Panc1 (cell line): ENCODE data around the gene ASMTL. TPM values are rescaled to one million over a fixed set of nuclear protein-coding genes. Genes with fewer than 3 reads are reported as not detected.

Source experiments
- ATAC-seq: fragments of 200-7000 bp; cut with Tn5 transposase; 2 replicates; pipeline ENCODE4 v1.9.1; 2020; ENCODE audit warnings: mild to moderate bottlenecking, moderate library complexity
- BruUV-seq: library from RNA; stranded (reverse); fragments of 400-500 nt; replicated peaks from 2 replicates; lab custom pipeline; 2021; lab: Mats Ljungman, UMichigan
- CTCF ChIA-PET: fragments of 300-600 bp; sonication (Branson Sonifier 250); formaldehyde crosslinking; loops from one replicate; lab custom pipeline; 2022; ENCODE audit warnings: antibody characterized with exemption; lab: Charles Lee
- POLR2A ChIA-PET: fragments of 300-600 bp; sonication (Branson Sonifier 250); formaldehyde crosslinking; loops from one replicate; lab custom pipeline; 2022; ENCODE audit warnings: antibody characterized with exemption; lab: Charles Lee
- DNase-seq: peaks from one replicate; pipeline ENCODE4 v3.0.0-alpha.2; 2010; ENCODE audit warnings: low read depth, low spot score
- H3K27ac ChIP-seq: 2 replicates; pipeline ENCODE4 v1.5.1; 2011; ENCODE audit warnings: mild to moderate bottlenecking, low read length, inconsistent platforms
- H3K27me3 ChIP-seq: fragments of 200-500 bp; sonication (Bioruptor generic); 2 replicates; pipeline ENCODE4 v1.6.0; 2014; ENCODE audit warnings: low read length, inconsistent platforms; ENCODE audit not compliant: control insufficient read depth, insufficient read depth
- H3K36me3 ChIP-seq: fragments of 200-500 bp; sonication (Bioruptor generic); 2 replicates; pipeline ENCODE4 v1.5.1; 2014; ENCODE audit warnings: inconsistent platforms, mild to moderate bottlenecking, low read length, moderate library complexity; ENCODE audit not compliant: control insufficient read depth, insufficient read depth
- H3K4me1 ChIP-seq: 2 replicates; pipeline ENCODE4 v1.5.1; 2011; ENCODE audit warnings: inconsistent platforms, mild to moderate bottlenecking, low read length, moderate library complexity; ENCODE audit not compliant: control insufficient read depth, insufficient read depth
- H3K4me3 ChIP-seq, 2 experiments: 2 replicates each; pipeline ENCODE4 v1.5.1; 2011 to 2012; ENCODE audit warnings: low read depth in 2 of 2, low read length in 2 of 2, mild to moderate bottlenecking in 2 of 2, inconsistent platforms in 1 of 2, moderate library complexity in 1 of 2
- H3K9me3 ChIP-seq: fragments of 200-500 bp; sonication (Bioruptor generic); 2 replicates; pipeline ENCODE4 v1.5.1; 2014; ENCODE audit warnings: low read depth, mild to moderate bottlenecking, inconsistent platforms, low read length, moderate library complexity; ENCODE audit not compliant: control insufficient read depth, insufficient read depth
- CTCF ChIP-seq: fragments of 450-650 bp; IDR thresholded peaks from 2 replicates; pipeline ENCODE4 v1.5.1; 2017; ENCODE audit warnings: mild to moderate bottlenecking
- POLR2AphosphoS5 ChIP-seq: IDR thresholded peaks from 2 replicates; pipeline ENCODE4 v1.6.1; 2012; ENCODE audit warnings: mild to moderate bottlenecking, low read depth, low read length, moderate library complexity
- REST ChIP-seq, 2 experiments: IDR thresholded peaks; 2 replicates each; pipeline ENCODE4 v1.6.1; 2011 to 2012; ENCODE audit warnings: low read depth in 2 of 2, control low read depth in 1 of 2, low read length in 1 of 2, mild to moderate bottlenecking in 1 of 2, moderate library complexity in 1 of 2; ENCODE audit not compliant: insufficient read depth in 1 of 2
- SIN3A ChIP-seq: IDR thresholded peaks from 2 replicates; pipeline ENCODE4 v1.6.1; 2012; ENCODE audit warnings: low read depth, mild to moderate bottlenecking, low read length, moderate library complexity, borderline replicate concordance; ENCODE audit not compliant: insufficient read depth
- TCF7L2 ChIP-seq: IDR thresholded peaks from 2 replicates; pipeline ENCODE4 v1.6.1; 2011; ENCODE audit warnings: mild to moderate bottlenecking, low read depth, low read length, inconsistent platforms
- in situ Hi-C: cut with HindIII; loops from 2 replicates; pipeline ENCODE4 v1.10.0; 2016; ENCODE audit warnings: low sequenced_read_pairs, low pct_unique_long_range_greater_than_20kb
- intact Hi-C: fragments of 100-400 bp; cut with micrococcal nuclease; formaldehyde crosslinking; loops from one replicate; pipeline ENCODE4 v1.10.0; 2022; ENCODE audit not compliant: unreplicated experiment
- total RNA-seq: library from RNA; stranded (reverse); gene quantifications from one replicate; pipeline ENCODE4 v1.2.1, GENCODE V29; 2021; ENCODE audit not compliant: unreplicated experiment

Gene ASMTL
- total RNA-seq, 1 experiment from 2014 or later, result 16.5 TPM

DNA sequence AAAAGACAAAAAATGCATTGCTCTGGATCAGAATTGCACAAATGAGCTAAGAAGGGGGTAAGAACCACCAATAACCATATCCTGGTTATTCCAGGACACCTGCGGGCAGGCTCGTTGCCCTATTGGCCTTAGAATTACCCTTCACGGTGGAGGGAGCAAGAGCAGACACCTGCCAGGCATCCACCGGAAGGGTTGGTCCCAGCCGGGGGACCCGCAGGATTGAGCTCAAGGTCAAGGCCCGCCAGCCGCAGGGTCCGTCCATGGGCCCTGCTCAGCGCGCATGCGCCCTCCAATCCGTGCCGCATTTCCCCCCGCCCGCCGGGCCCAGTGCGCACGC, 61.4 kb downstream of the ASMTL start:
- in situ Hi-C loops, result no loop called here
- TF ChIP-seq SIN3A (no peak), REST (IDR thresholded peaks at IDR 0.05; ENCODE audit: insufficient read depth in 1 of 2, low read depth in 2 of 2, low read length in 1 of 2) (no peak), POLR2AphosphoS5 (no peak), CTCF (no peak), TCF7L2 (no peak)
- Histone ChIP-seq H3K4me3 (peak overlapping the region; percentile 76 to 78), H3K27ac (peak overlapping the region; percentile 88), H3K36me3 (peaks cover 3% of the 10 kb centered on the region; the same call in 1 of the 2 replicates), H3K4me1 (peaks cover 3% of the 10 kb centered on the region; the same call in 1 of the 2 replicates), H3K27me3 (no peaks in the 10 kb centered on the region), H3K9me3 (no peaks in the 10 kb centered on the region)
- no peak for DNase-seq
- ChIA-PET POLR2A (no interaction called here), CTCF (no interaction called here)
- ATAC-seq, result peak; percentile 44; the same call in 1 of the 2 replicates
- intact Hi-C loops, result no loop called here
- no TSS peak for BruUV-seq

- TSS peak; percentile 66 for BruUV-seq
- ATAC-seq (no peak), DNase-seq (no peak)
- ChIA-PET CTCF (no interaction called here), POLR2A (no interaction called here)
- Histone ChIP-seq H3K4me3 (peak overlapping the region; percentile 76 to 78), H3K9me3 (no peaks in the 10 kb centered on the region), H3K27ac (peak overlapping the region; percentile 88), H3K4me1 (peaks cover 3% of the 10 kb centered on the region; the same call in 1 of the 2 replicates), H3K27me3 (no peaks in the 10 kb centered on the region), H3K36me3 (peaks cover 3% of the 10 kb centered on the region; the same call in 1 of the 2 replicates)
- TF ChIP-seq CTCF (no peak), TCF7L2 (no peak), SIN3A (no peak), REST (IDR thresholded peaks at IDR 0.05; ENCODE audit: insufficient read depth in 1 of 2, low read depth in 2 of 2, low read length in 1 of 2) (no peak), POLR2AphosphoS5 (no peak)
- intact Hi-C loops (no loop called here), in situ Hi-C loops (no loop called here)
Observed at GRCh38 chrX:1390621-1391369, 61.9 kb downstream of the ASMTL start.
